Medulla oblongata (tissue), 1 donor: ENCODE measurements around the gene PDF.

Experiments used
- DNase-seq: peaks from one replicate; pipeline ENCODE4 v3.0.0-alpha.2; 2015; ENCODE audit errors: extremely low spot score

Gene PDF

GRCh38 chr16:69339289-69340094 is 9.1 kb upstream of the PDF start, which contains the start of the genes COG8 and NIP7:
COG8 (minus strand) TSS chr16:69339564; CDS start chr16:69339552, 12 bp downstream.
NIP7 (plus strand) TSS chr16:69339772; CDS start chr16:69339830, 58 bp downstream.
- DNase-seq: peak; percentile 99

GRCh38 chr16:69338557-69339288 is 8.3 kb upstream of the PDF start:
- DNase-seq: no peak

- DNase-seq: no peak
Observed at GRCh38 chr16:69334696-69335095, 4.3 kb upstream of the PDF start.

- no peak for DNase-seq
Observed at GRCh38 chr16:69329369-69330285, 761 bp downstream of the PDF start.

GRCh38 chr16:69328854-69329316 is 1.5 kb downstream of the PDF start:
- DNase-seq: no peak

GRCh38 chr16:69327585-69328310 is 2.6 kb downstream of the PDF start:
- DNase-seq: no peak

- no peak for DNase-seq
Observed at GRCh38 chr16:69326172-69326873, 4.1 kb downstream of the PDF start.

GRCh38 chr16:69325784-69326171 is 4.6 kb downstream of the PDF start:
- DNase-seq: no peak

- no peak for DNase-seq
Observed at GRCh38 chr16:69324585-69325253, 5.7 kb downstream of the PDF start.

- peak; percentile 68 for DNase-seq
Observed at GRCh38 chr16:69324013-69324531, 6.3 kb downstream of the PDF start.

GRCh38 chr16:69323415-69323814 is 7.0 kb downstream of the PDF start:
- no peak for DNase-seq

- no peak for DNase-seq
Observed at GRCh38 chr16:69322343-69322742, 8.0 kb downstream of the PDF start.

GRCh38 chr16:69321080-69321479 is 9.3 kb downstream of the PDF start:
- no peak for DNase-seq

GRCh38 chr16:69320740-69321073 is 9.7 kb downstream of the PDF start:
- DNase-seq: no peak

- no peak for DNase-seq
Observed at GRCh38 chr16:69319826-69320739, 10.3 kb downstream of the PDF start.

GRCh38 chr16:69319381-69319780 is 11.0 kb downstream of the PDF start:
- DNase-seq: no peak

GRCh38 chr16:69318911-69319289 is 11.5 kb downstream of the PDF start:
- no peak for DNase-seq

- no peak for DNase-seq
Observed at GRCh38 chr16:69318177-69318910, 12.0 kb downstream of the PDF start.
